Ovary (tissue), 3 donors: ENCODE results near the gene LIG4.

Source experiments
- POLR2A ChIP-seq: fragments of 450-650 bp; IDR thresholded peaks from one replicate; pipeline ENCODE4 v1.6.1; 2017; ENCODE audit warnings: antibody characterized with exemption, mild to moderate bottlenecking, moderate library complexity
- TF ChIP-seq, protein P1 (sequence below), 3 donors: fragments of 450-650 bp in 2 of 3; fragments of 200-600 bp in 1 of 3; IDR thresholded peaks; one replicate each; pipeline versions ENCODE4 v1.5.1 to v1.8.0; 2016 to 2022; ENCODE audit warnings: antibody characterized with exemption in 3 of 3, mild to moderate bottlenecking in 1 of 3
- donor health status: DM: no; HTN: no; CAD: no.

DNA sequence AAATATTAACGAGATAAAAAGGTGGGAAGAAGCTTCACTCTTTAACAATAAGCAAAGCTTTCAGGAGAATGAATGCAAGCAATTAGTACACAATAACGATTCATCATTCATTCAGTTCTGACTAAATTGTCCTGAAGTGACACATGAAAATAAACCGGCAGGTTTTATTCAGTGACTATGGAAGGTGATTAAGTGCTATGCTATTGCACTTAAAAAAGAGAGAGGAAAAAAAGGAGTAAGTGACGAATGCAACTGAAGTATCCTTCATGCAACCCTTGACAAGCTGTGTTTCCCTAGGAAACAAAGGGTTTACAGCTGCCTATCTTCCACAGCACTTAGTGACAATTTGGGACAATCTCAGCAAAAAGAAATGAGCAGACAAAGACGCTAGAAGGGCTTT lies 1.4 kb downstream of the LIG4 start:
- TF ChIP-seq, protein P1, sequence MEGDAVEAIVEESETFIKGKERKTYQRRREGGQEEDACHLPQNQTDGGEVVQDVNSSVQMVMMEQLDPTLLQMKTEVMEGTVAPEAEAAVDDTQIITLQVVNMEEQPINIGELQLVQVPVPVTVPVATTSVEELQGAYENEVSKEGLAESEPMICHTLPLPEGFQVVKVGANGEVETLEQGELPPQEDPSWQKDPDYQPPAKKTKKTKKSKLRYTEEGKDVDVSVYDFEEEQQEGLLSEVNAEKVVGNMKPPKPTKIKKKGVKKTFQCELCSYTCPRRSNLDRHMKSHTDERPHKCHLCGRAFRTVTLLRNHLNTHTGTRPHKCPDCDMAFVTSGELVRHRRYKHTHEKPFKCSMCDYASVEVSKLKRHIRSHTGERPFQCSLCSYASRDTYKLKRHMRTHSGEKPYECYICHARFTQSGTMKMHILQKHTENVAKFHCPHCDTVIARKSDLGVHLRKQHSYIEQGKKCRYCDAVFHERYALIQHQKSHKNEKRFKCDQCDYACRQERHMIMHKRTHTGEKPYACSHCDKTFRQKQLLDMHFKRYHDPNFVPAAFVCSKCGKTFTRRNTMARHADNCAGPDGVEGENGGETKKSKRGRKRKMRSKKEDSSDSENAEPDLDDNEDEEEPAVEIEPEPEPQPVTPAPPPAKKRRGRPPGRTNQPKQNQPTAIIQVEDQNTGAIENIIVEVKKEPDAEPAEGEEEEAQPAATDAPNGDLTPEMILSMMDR (IDR thresholded peaks at IDR 0.05), result no peak
- TF ChIP-seq POLR2A, result no peak
